Pancreas (tissue), 10 donors: ENCODE measurements around the gene MYO9B. TPM values are rescaled to one million over a fixed set of nuclear protein-coding genes. Genes with fewer than 3 reads are reported as not detected.
A peak's percentile ranks its signal among the peaks of the same experiment; 100 is the strongest.

Source experiments
- ATAC-seq, 4 donors: fragments of 200-7000 bp; cut with Tn5 transposase; one replicate each; pipeline versions ENCODE4 v1.8.0 to v1.9.1; 2020; ENCODE audit warnings: mild to moderate bottlenecking in 4 of 4, moderate library complexity in 4 of 4
- DNase-seq, 6 donors: peaks; one replicate each; pipeline ENCODE4 v3.0.0-alpha.2; 2020
- FAIRE-seq: peaks from 2 replicates; lab custom pipeline; 2012; peaks lifted over from hg19 to GRCh38; lab: Jason Lieb, UNC
- H3K27ac ChIP-seq, 4 donors: fragments of 200-600 bp; sonication (generic); 1 replicate in 3 of 4; 2 replicates in 1 of 4; pipeline versions ENCODE4 v1.5.0 to v1.8.0; 2020
- H3K27me3 ChIP-seq, 4 donors: fragments of 200-600 bp; one replicate each; pipeline ENCODE4 v1.8.0; 2021
- H3K36me3 ChIP-seq, 3 donors: fragments of 200-600 bp; sonication (generic) in 1 of 3; one replicate each; pipeline versions ENCODE4 v1.5.0 to v1.8.0; 2020 to 2021
- H3K4me1 ChIP-seq, 3 donors: fragments of 200-600 bp; one replicate each; pipeline ENCODE4 v1.8.0; 2021
- H3K4me3 ChIP-seq, 4 donors: fragments of 200-600 bp; sonication (generic) in 2 of 4; one replicate each; pipeline versions ENCODE4 v1.5.0 to v1.8.0; 2020 to 2021
- H3K9me3 ChIP-seq, 4 donors: fragments of 200-600 bp; one replicate each; pipeline ENCODE4 v1.8.0; 2021
- CTCF ChIP-seq, 4 donors: fragments of 200-600 bp; sonication (generic) in 3 of 4; IDR thresholded peaks; one replicate each; pipeline versions ENCODE4 v1.5.0 to v1.8.0; 2021; ENCODE audit warnings: antibody characterized with exemption in 4 of 4
- WGBS, 2 donors: extraction: QIAGEN DNeasy Blood & Tissue Kit; methylation state at CpG; one replicate each; pipeline ENCODE4 v1.1.7; 2013; 5-methylcytosine and 5-hydroxymethylcytosine counted together
- intact Hi-C, 3 donors: fragments of 100-400 bp; cut with DNase I; formaldehyde crosslinking; loops; one replicate each; pipeline versions ENCODE4 v1.11.1 to v1.14.2; 2022
- polyA plus RNA-seq, 2 donors: library from polyadenylated mRNA; stranded (reverse); fragments of 200-250 nt; gene quantifications; one replicate each; pipeline ENCODE4 v1.2.3, GENCODE V29; 2013
- total RNA-seq, 6 donors: library from RNA; stranded (reverse); fragmentation: NEBNext Ultra II Directional in 4 of 6; extraction: Animal tissue kit (Norgen Biotek cat#: 25700) in 4 of 6; gene quantifications; one replicate each; pipeline versions ENCODE4 v1.2.1 to v1.2.4, GENCODE V29; 2021 to 2023
- donor health status: healthy with polysubstance abuse.
- donor health status: DM: no; HTN: no; CAD: no; lungs with moderate emphysema.
- donor health status: DM: no; HTN: no; CAD: no.
- donor health status: control.
- donor health status: control.
- donor health status: Bipolar disorder and iron deficiency.
- donor health status: DM: yes; HTN: yes; CAD: no.
- donor health status: DM: no; HTN: no; CAD: no.
- donor health status: DM: no; HTN: no; CAD: no.
- donor health status: DM: yes; HTN: yes; CAD: no.

Gene MYO9B
- total and polyA plus RNA-seq, 8 donors: 16.6 to 53.4 (median 23.4) TPM

GRCh38 chr19:17240826-17241399 is 165.3 kb downstream of the MYO9B start:
- 95 to 96% methylated on average over 6 of the region's 6 CpGs for WGBS, 2 donors
- ATAC-seq (no peak), FAIRE-seq (no peak), DNase-seq (no peak)
- peaks cover 0 to 8% (median 0%) of the 10 kb centered on the region in 3 donors for H3K36me3 ChIP-seq
- no peaks in the 10 kb centered on the region for H3K27me3 ChIP-seq
- intact Hi-C loops: no loop called here
- no peak for TF ChIP-seq CTCF (IDR thresholded peaks at IDR 0.05)
- peaks cover 9 to 21% (median 14%) of the 10 kb centered on the region in 3 donors for H3K4me1 ChIP-seq
- no peak overlapping the region for H3K4me3 ChIP-seq
- H3K27ac ChIP-seq: peak overlapping the region in 2 of 4 donors; percentile 15 to 37
- H3K9me3 ChIP-seq: no peaks in the 10 kb centered on the region

GRCh38 chr19:17242431-17243208 is 167.0 kb downstream of the MYO9B start:
- FAIRE-seq: no peak

GRCh38 chr19:17243211-17243829 is 167.7 kb downstream of the MYO9B start:
- DNase-seq (peak in 4 of 6 donors; percentile 45 to 81 (median 55)), ATAC-seq (peak in 1 of 4 donors; percentile 4), FAIRE-seq (no peak)
- peaks cover 0 to 3% (median 0%) of the 10 kb centered on the region in 3 donors for H3K36me3 ChIP-seq
- peak overlapping the region; percentile 74 to 88 (median 82) for H3K4me3 ChIP-seq
- no peaks in the 10 kb centered on the region for H3K9me3 ChIP-seq
- intact Hi-C loops: no loop called here
- peak overlapping the region; percentile 53 to 83 (median 76) for H3K27ac ChIP-seq
- 16 to 20% methylated on average over 8 of the region's 8 CpGs for WGBS, 2 donors
- no peak for TF ChIP-seq CTCF (IDR thresholded peaks at IDR 0.05)
- H3K4me1 ChIP-seq: peaks cover 27 to 32% (median 27%) of the 10 kb centered on the region in 3 donors
- H3K27me3 ChIP-seq: no peaks in the 10 kb centered on the region

More at GRCh38 chr19:17242431-17243208, 167.0 kb downstream of the MYO9B start:
- Histone ChIP-seq H3K27ac (peak overlapping the region in 1 of 4 donors; percentile 83), H3K9me3 (no peaks in the 10 kb centered on the region), H3K36me3 (peaks cover 0 to 8% (median 0%) of the 10 kb centered on the region in 3 donors), H3K4me1 (peaks cover 20 to 25% (median 21%) of the 10 kb centered on the region in 3 donors), H3K4me3 (peak overlapping the region in 1 of 4 donors; percentile 83), H3K27me3 (no peaks in the 10 kb centered on the region)
- no peak for DNase-seq
- intact Hi-C loops: no loop called here
- no peak for TF ChIP-seq CTCF (IDR thresholded peaks at IDR 0.05)
- no peak for ATAC-seq
- 44 to 68% methylated on average over 7 to 8 of the region's 8 CpGs for WGBS, 2 donors

- no peaks in the 10 kb centered on the region for H3K36me3 ChIP-seq
- H3K4me1 ChIP-seq: peaks cover 27 to 37% (median 34%) of the 10 kb centered on the region in 3 donors
- intact Hi-C loops: no loop called here
- H3K27me3 ChIP-seq: no peaks in the 10 kb centered on the region
- peak overlapping the region; percentile 53 to 83 (median 76) for H3K27ac ChIP-seq
- peak overlapping the region; percentile 74 to 88 (median 82) for H3K4me3 ChIP-seq
- 1 to 5% methylated on average over 52 of the region's 52 CpGs for whole genome bisulfite sequencing, 2 donors
- no peak for TF ChIP-seq CTCF (IDR thresholded peaks at IDR 0.05)
- peak; percentile 61 to 86 (median 70) for DNase-seq
- peak; percentile 26 to 35 (median 34) for ATAC-seq
- FAIRE-seq: no peak
- no peaks in the 10 kb centered on the region for H3K9me3 ChIP-seq
Observed at GRCh38 chr19:17243830-17244617, 168.4 kb downstream of the MYO9B start.
